Measurements from ENCODE around the gene OPRD1.
A peak's percentile ranks its signal among the peaks of the same experiment; 100 is the strongest.
"Not testable (repeated sequence)": the region's sequence is repeated elsewhere in the genome, so short reads cannot be mapped to it uniquely, and the experiment has no call there.

OPRD1 gene

DNA sequence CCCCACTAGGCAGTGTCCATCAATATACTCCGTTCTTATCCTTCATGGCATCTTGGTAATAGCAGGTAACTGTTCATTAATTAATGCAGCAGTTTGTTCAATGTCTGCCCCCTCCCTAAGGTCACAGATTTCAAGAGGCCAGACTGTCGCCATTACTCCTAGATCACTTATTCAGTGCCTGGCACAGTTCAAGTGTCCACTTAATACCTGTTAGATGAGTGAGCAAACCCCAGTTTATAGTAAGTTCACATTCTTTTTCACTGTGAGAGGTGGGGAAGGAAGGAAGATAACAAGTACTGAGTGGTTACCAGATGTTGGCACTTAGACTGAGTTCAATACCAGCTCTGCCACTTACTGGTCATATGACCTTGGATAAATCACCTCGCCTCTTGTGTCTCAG, 36.4 kb downstream of the OPRD1 start:
- no peak for DNase-seq

GRCh38 chr1:28853093-28853742, 41.2 kb downstream of the OPRD1 start:
- DNase-seq: no peak

DNA sequence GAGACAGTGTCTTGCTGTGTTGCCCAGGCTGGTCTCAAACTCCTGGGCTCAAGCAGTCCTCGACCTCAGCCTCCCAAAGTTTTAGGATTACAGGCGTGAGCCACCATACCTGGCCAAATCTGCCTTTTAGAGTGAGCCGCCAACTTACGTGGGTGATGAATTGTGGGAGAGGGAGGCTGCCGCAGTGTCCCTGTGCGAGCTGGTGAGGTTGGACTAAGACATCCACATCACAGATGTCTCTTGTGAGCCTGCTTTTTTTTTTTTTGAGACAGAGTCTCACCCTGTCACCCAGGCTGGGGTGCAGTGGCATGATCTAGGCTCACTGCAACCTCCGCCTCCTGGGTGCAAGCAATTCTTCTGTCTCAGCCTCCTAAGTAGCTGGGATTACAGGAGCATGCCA, 42.4 kb downstream of the OPRD1 start:
- not testable (repeated sequence) for DNase-seq

- DNase-seq: no peak
Measured at GRCh38 chr1:28855046-28855445, 43.1 kb downstream of the OPRD1 start.

DNA sequence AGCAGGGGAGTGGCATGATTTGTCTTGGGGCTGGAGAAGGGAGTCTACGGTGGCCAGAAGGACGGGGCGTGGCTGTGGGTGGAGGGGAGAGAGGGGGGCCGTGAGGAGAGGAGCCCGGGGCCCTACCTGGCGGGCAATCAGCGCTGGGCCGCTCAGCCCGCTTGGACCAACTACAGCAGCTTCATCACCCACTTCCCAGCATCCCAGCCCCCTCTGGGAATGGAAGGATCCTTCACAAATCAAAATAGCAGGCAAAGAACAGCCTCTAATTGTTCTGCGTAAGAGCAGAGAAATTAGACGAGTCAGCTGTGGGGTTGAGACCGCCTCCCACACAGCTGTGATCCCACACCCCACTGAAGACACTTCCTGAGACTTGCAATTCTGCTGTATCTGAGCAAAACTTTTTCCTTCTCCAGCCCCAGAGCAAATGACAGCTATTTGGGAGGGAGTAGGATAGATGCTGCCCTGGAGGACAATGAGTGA, 43.5 kb downstream of the OPRD1 start:
- DNase-seq: no peak

GRCh38 chr1:28855969-28856368, 44.0 kb downstream of the OPRD1 start:
- DNase-seq: no peak

DNA sequence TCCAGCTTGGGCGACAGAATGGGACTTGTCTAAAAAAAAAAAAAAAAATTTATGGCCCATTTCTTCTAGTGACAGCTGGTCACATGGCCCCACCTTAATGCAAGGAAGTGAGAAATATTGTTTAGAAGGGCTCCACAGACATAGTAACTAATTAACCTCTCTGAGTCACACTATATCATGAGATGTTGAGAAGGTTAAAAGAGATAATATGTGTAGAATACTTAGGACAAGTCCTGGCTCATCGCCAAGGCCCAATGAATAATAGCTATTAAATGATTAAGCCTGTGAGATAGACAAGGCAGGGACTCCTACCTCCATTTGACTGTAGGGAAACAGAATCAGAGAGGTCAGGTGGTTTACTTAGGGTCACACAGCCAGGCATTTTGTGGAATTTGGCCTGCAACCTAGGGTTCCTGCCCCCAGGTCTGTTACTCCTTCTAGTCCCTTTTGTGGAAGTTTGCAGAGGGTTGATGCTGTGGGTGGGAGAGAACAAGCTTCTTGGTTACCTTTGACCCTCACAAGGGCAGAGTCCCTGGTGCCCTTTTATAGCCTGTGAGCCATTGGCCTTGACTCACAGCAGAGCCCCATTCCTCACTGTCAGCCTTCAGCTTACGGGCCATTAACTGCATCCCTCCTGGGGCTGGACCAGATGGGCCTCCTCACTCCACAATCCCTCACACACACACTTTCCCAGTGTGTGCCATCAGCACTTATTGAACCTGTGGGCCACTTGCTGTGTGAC, 48.5 kb downstream of the OPRD1 start:
- DNase-seq: no peak

- DNase-seq: no peak
Measured at GRCh38 chr1:28862571-28863403, 50.8 kb downstream of the OPRD1 start.

DNA sequence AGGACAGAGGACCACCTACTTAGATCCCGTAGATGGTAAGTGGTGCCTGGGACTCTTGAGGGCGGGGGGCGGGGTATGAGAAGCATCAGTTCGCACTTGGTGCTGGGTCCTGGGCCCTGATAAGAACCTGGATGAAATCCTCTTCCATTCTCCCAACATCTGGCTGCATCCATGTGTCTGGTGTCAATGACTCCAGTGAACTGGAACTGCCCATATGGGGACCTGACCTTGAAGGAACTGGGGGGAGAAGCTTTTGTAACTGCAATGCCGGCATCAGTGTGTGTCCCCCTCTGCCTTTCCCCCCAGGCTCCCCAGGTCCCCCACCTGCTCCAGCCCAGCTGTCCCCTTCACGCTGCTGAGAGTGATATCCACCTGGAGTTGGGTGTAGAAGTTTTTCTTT, 52.7 kb downstream of the OPRD1 start:
- DNase-seq: no peak

GRCh38 chr1:28865997-28866650, 54.2 kb downstream of the OPRD1 start:
- no peak for DNase-seq

GRCh38 chr1:28867850-28868249, 55.9 kb downstream of the OPRD1 start:
- DNase-seq: no peak

DNA sequence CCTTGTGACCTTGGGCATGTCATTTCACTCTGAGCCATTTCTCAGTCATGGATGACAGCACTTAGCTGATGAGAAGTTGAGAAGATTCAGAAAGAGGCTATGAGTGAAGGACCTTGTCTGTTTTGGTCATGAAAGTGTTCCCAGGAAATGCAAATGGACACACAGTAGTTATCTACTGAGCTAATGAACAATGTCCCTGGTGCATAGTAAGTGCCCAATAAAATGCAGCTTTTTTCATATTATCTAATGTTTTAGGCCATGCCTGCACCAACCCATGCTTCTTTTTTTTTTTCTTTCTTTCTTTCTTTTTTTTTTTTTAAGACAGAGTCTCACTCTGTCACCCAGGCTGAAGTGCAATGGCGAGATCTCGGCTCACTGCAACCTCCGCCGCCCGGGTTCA, 58.0 kb downstream of the OPRD1 start:
- no peak for DNase-seq

GRCh38 chr1:28871631-28872401, 59.8 kb downstream of the OPRD1 start:
- DNase-seq: no peak

DNA sequence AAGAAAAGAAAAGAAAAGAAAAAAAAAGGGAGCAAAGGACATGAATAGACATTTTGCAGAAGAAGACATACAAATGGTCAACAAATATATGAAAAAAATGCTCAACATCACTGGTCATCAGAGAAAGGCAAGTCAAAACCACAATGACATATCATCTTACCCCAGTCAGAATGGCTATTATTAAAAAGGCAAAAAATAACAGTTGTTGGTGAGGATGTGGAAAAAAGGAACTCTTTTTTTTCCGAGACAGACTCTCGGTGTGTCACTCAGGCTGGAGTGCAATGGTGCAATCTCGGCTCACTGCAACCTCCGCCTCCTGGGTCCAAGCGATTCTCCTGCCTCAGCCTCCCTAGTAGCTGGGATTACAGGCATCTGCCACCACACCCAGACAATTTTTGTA, 63.2 kb downstream of the OPRD1 start:
- not testable (repeated sequence) for DNase-seq

DNA sequence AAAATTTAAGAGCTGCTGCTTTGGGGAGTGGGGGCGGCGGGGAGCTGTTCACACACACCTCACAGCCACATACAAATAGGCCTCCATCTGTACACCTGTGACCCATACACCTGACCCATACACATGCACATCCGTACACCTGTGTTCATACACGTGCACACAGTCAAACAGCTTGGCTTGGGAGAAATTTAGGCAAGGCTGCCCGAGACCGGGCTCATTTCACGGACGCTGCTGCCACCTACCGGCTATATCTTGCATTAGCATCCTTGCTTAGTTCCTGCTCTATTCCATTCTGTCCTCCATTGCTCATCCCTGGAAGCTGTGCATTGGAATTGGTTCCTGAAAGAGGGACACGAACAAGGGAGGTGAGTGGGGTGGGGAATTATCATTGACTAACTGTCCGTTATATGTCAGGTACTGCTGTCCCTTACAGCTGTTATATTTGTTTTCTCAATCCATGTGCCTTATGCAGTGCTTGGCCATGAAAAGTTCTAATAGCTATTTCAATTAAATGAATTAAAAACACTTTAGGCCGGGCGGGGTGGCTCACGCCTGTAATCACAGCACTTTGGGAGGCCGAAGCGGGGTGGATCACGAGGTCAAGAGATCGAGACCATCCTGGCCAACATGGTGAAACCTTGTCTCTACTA, 65.3 kb downstream of the OPRD1 start:
- peak; percentile 87 for DNase-seq

- DNase-seq: no peak
Measured at GRCh38 chr1:28878796-28879195, 66.8 kb downstream of the OPRD1 start.

GRCh38 chr1:28882009-28882628, 70.1 kb downstream of the OPRD1 start:
- DNase-seq: peak; percentile 87

- DNase-seq: no peak
Measured at GRCh38 chr1:28883242-28883616, 71.3 kb downstream of the OPRD1 start.

- no peak for DNase-seq
Measured at GRCh38 chr1:28885472-28885877, 73.5 kb downstream of the OPRD1 start.

GRCh38 chr1:28885977-28886730, 74.2 kb downstream of the OPRD1 start:
- DNase-seq: no peak
